Activated naive CD8-positive, alpha-beta T cell treated with anti-CD3 and anti-CD28 coated beads for 36 hours (primary cell): Measurements from ENCODE around the gene ARHGEF17. TPM values are rescaled to one million over a fixed set of nuclear protein-coding genes. Genes with fewer than 3 reads are reported as not detected.

ENCODE experiments used
- DNase-seq: peaks from one replicate; pipeline ENCODE4 v3.0.0; 2021
- H3K27ac Mint-ChIP-seq: one replicate; pipeline ENCODE4 v1.8.0; 2022; ENCODE audit warnings: mild to moderate bottlenecking, moderate library complexity, mixed read lengths
- H3K27me3 Mint-ChIP-seq: one replicate; pipeline ENCODE4 v1.8.0; 2022; ENCODE audit warnings: mild to moderate bottlenecking, mixed read lengths
- H3K36me3 Mint-ChIP-seq: one replicate; pipeline ENCODE4 v1.8.0; 2021; ENCODE audit warnings: mild to moderate bottlenecking, mixed read lengths
- H3K4me1 Mint-ChIP-seq: one replicate; pipeline ENCODE4 v1.8.0; 2021; ENCODE audit warnings: mixed read lengths
- H3K4me3 Mint-ChIP-seq: one replicate; pipeline ENCODE4 v1.8.0; 2022; ENCODE audit warnings: mild to moderate bottlenecking, moderate library complexity, mixed read lengths
- H3K9me3 Mint-ChIP-seq: one replicate; pipeline ENCODE4 v1.8.0; 2022; ENCODE audit warnings: mixed read lengths
- total RNA-seq, 2 experiments: library from RNA; stranded (reverse); gene quantifications; one replicate each; pipeline ENCODE4 v1.2.3, GENCODE V29; 2021

ARHGEF17 gene
- total RNA-seq, 2 experiments from 2014 or later: 0.08 TPM; not detected in 1

GRCh38 chr11:73338279-73338678 lies 30.2 kb downstream of the ARHGEF17 start:
- no peak overlapping the region for H3K4me3 Mint-ChIP-seq
- H3K4me1 Mint-ChIP-seq: peaks cover 1% of the 10 kb centered on the region
- no peaks in the 10 kb centered on the region for H3K36me3 Mint-ChIP-seq
- H3K27ac Mint-ChIP-seq: no peak overlapping the region
- no peaks in the 10 kb centered on the region for H3K9me3 Mint-ChIP-seq
- DNase-seq: no peak
- H3K27me3 Mint-ChIP-seq: no peaks in the 10 kb centered on the region

- Mint-ChIP-seq H3K36me3 (no peaks in the 10 kb centered on the region), H3K4me1 (peaks cover 1% of the 10 kb centered on the region), H3K4me3 (no peak overlapping the region), H3K9me3 (no peaks in the 10 kb centered on the region), H3K27ac (no peak overlapping the region), H3K27me3 (no peaks in the 10 kb centered on the region)
- no peak for DNase-seq
These were observed 32.1 kb downstream of the ARHGEF17 start for GRCh38 chr11:73340164-73340563.

- Mint-ChIP-seq H3K27ac (no peak overlapping the region), H3K27me3 (no peaks in the 10 kb centered on the region), H3K4me1 (no peaks in the 10 kb centered on the region), H3K36me3 (no peaks in the 10 kb centered on the region), H3K9me3 (no peaks in the 10 kb centered on the region), H3K4me3 (no peak overlapping the region)
- DNase-seq: no peak
These were observed 34.6 kb downstream of the ARHGEF17 start for GRCh38 chr11:73342633-73343032.

GRCh38 chr11:73343076-73343873 lies 35.2 kb downstream of the ARHGEF17 start:
- DNase-seq: no peak
- Mint-ChIP-seq H3K36me3 (no peaks in the 10 kb centered on the region), H3K27ac (no peak overlapping the region), H3K4me3 (no peak overlapping the region), H3K27me3 (no peaks in the 10 kb centered on the region), H3K4me1 (no peaks in the 10 kb centered on the region), H3K9me3 (no peaks in the 10 kb centered on the region)

GRCh38 chr11:73344191-73344607 lies 36.1 kb downstream of the ARHGEF17 start:
- H3K4me1 Mint-ChIP-seq: no peaks in the 10 kb centered on the region
- H3K27me3 Mint-ChIP-seq: no peaks in the 10 kb centered on the region
- no peak overlapping the region for H3K27ac Mint-ChIP-seq
- no peaks in the 10 kb centered on the region for H3K36me3 Mint-ChIP-seq
- H3K4me3 Mint-ChIP-seq: no peak overlapping the region
- DNase-seq: no peak
- H3K9me3 Mint-ChIP-seq: no peaks in the 10 kb centered on the region

GRCh38 chr11:73345481-73346160 lies 37.5 kb downstream of the ARHGEF17 start:
- DNase-seq: no peak
- Mint-ChIP-seq H3K27ac (no peak overlapping the region), H3K4me3 (no peak overlapping the region), H3K9me3 (no peaks in the 10 kb centered on the region), H3K36me3 (no peaks in the 10 kb centered on the region), H3K4me1 (no peaks in the 10 kb centered on the region), H3K27me3 (no peaks in the 10 kb centered on the region)

GRCh38 chr11:73346186-73346935 lies 38.3 kb downstream of the ARHGEF17 start:
- no peaks in the 10 kb centered on the region for H3K27me3 Mint-ChIP-seq
- H3K4me1 Mint-ChIP-seq: no peaks in the 10 kb centered on the region
- H3K27ac Mint-ChIP-seq: no peak overlapping the region
- no peaks in the 10 kb centered on the region for H3K36me3 Mint-ChIP-seq
- H3K9me3 Mint-ChIP-seq: no peaks in the 10 kb centered on the region
- DNase-seq: no peak
- no peak overlapping the region for H3K4me3 Mint-ChIP-seq

- H3K4me1 Mint-ChIP-seq: no peaks in the 10 kb centered on the region
- no peak overlapping the region for H3K27ac Mint-ChIP-seq
- no peak overlapping the region for H3K4me3 Mint-ChIP-seq
- no peaks in the 10 kb centered on the region for H3K27me3 Mint-ChIP-seq
- DNase-seq: no peak
- no peaks in the 10 kb centered on the region for H3K36me3 Mint-ChIP-seq
- no peaks in the 10 kb centered on the region for H3K9me3 Mint-ChIP-seq
These were observed 39.0 kb downstream of the ARHGEF17 start for GRCh38 chr11:73347067-73347466.

- Mint-ChIP-seq H3K9me3 (no peaks in the 10 kb centered on the region), H3K27me3 (no peaks in the 10 kb centered on the region), H3K4me1 (no peaks in the 10 kb centered on the region), H3K27ac (no peak overlapping the region), H3K36me3 (no peaks in the 10 kb centered on the region), H3K4me3 (no peak overlapping the region)
- no peak for DNase-seq
These were observed 40.8 kb downstream of the ARHGEF17 start for GRCh38 chr11:73348838-73349237.

- Mint-ChIP-seq H3K9me3 (no peaks in the 10 kb centered on the region), H3K4me1 (no peaks in the 10 kb centered on the region), H3K4me3 (no peak overlapping the region), H3K27me3 (no peaks in the 10 kb centered on the region), H3K36me3 (no peaks in the 10 kb centered on the region), H3K27ac (no peak overlapping the region)
- DNase-seq: no peak
These were observed 41.6 kb downstream of the ARHGEF17 start for GRCh38 chr11:73349633-73350032.

- H3K36me3 Mint-ChIP-seq: no peaks in the 10 kb centered on the region
- no peak overlapping the region for H3K27ac Mint-ChIP-seq
- peak; percentile 50 for DNase-seq
- no peaks in the 10 kb centered on the region for H3K4me1 Mint-ChIP-seq
- no peaks in the 10 kb centered on the region for H3K9me3 Mint-ChIP-seq
- no peaks in the 10 kb centered on the region for H3K27me3 Mint-ChIP-seq
- H3K4me3 Mint-ChIP-seq: no peak overlapping the region
These were observed 43.0 kb downstream of the ARHGEF17 start for GRCh38 chr11:73350908-73351636.

- H3K9me3 Mint-ChIP-seq: no peaks in the 10 kb centered on the region
- H3K27me3 Mint-ChIP-seq: no peaks in the 10 kb centered on the region
- H3K4me1 Mint-ChIP-seq: no peaks in the 10 kb centered on the region
- H3K4me3 Mint-ChIP-seq: no peak overlapping the region
- no peaks in the 10 kb centered on the region for H3K36me3 Mint-ChIP-seq
- no peak for DNase-seq
- H3K27ac Mint-ChIP-seq: no peak overlapping the region
These were observed 45.3 kb downstream of the ARHGEF17 start for GRCh38 chr11:73353422-73353821.

- Mint-ChIP-seq H3K27me3 (no peaks in the 10 kb centered on the region), H3K4me1 (no peaks in the 10 kb centered on the region), H3K36me3 (no peaks in the 10 kb centered on the region), H3K4me3 (no peak overlapping the region), H3K27ac (no peak overlapping the region), H3K9me3 (no peaks in the 10 kb centered on the region)
- no peak for DNase-seq
These were observed 47.0 kb downstream of the ARHGEF17 start for GRCh38 chr11:73355109-73355508.

GRCh38 chr11:73356979-73357860 lies 49.1 kb downstream of the ARHGEF17 start:
- Mint-ChIP-seq H3K9me3 (no peaks in the 10 kb centered on the region), H3K36me3 (no peaks in the 10 kb centered on the region), H3K4me3 (no peak overlapping the region), H3K27ac (no peak overlapping the region), H3K27me3 (no peaks in the 10 kb centered on the region), H3K4me1 (no peaks in the 10 kb centered on the region)
- no peak for DNase-seq
